CD4-positive, alpha-beta T cell treated with Interleukin-12 subunit alpha and Interleukin-12 subunit beta, for 1 hour (primary cell): ENCODE measurements around the gene URB1.
"Not testable (repeated sequence)": the region's sequence is repeated elsewhere in the genome, so short reads cannot be mapped to it uniquely, and the experiment has no call there.

Source experiments
- DNase-seq: peaks from one replicate; pipeline ENCODE4 v3.0.0-alpha.2; 2020

URB1 gene

GRCh38 chr21:32370998-32371766 lies 21.6 kb downstream of the URB1 start:
- DNase-seq, result no peak

DNA sequence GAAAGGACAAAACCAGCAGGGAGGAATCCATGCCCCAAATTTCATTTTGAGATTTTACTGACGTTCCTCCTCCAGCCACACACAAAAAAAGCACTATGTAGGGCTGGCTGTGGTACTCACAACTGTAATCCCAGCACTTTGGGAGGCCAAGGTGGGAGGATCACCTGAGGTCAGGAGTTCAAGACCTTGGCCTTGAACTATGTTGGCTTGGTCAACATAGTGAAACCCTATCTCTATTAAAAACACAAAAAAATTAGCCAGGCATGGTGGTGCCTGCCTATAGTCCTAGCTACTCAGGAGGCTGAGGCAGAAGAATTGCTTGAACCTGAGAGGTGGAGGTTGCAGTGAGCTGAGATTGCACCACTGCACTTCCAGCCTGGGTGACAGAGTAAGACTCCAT lies 23.9 kb downstream of the URB1 start:
- DNase-seq, result not testable (repeated sequence)

- DNase-seq, result no peak
Measured at GRCh38 chr21:32368386-32368785, 24.4 kb downstream of the URB1 start.

- no peak for DNase-seq
Measured at GRCh38 chr21:32367158-32367557, 25.7 kb downstream of the URB1 start.

GRCh38 chr21:32366191-32366590 lies 26.6 kb downstream of the URB1 start:
- DNase-seq, result no peak

DNA sequence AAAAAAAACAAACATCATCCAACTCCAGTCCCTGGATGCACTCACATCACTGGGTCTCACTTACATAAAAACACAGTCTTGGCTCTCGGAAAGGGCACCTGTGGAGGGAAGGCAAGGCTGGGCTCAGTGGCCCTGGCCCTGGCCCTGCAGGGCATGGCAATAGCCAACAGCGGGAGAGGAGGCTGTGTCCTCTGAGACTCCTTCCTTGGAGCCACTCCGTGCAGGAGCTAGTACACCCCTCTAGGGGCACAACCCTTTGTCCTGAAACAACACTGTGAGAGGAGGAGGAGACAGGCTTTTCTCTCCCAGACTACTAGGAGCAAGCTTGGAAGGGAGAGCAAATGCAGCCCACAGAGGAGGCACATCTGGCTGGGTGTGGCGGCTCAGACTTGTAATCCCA lies 28.0 kb downstream of the URB1 start:
- DNase-seq, result no peak

DNA sequence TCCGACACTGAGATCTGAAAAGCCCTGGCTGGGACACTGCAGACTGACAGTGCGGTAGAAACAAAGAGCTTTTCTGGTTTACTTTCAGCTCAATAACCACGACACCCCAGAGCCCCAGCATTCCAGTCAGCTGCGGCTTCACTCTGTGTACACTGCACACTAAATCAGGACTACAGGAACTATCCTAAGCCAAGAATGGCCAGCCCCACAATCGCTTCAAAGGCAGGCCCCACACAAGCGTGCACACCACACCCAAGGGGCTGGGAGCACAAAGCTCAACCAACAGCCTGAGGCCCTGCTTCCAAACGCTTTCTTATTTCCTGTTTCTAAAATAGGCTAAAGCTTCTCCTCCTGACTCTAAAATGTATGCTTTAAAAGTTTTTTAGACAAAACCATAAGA lies 28.4 kb downstream of the URB1 start:
- DNase-seq, result no peak

GRCh38 chr21:32360401-32360975 lies 32.3 kb downstream of the URB1 start:
- DNase-seq, result no peak

DNA sequence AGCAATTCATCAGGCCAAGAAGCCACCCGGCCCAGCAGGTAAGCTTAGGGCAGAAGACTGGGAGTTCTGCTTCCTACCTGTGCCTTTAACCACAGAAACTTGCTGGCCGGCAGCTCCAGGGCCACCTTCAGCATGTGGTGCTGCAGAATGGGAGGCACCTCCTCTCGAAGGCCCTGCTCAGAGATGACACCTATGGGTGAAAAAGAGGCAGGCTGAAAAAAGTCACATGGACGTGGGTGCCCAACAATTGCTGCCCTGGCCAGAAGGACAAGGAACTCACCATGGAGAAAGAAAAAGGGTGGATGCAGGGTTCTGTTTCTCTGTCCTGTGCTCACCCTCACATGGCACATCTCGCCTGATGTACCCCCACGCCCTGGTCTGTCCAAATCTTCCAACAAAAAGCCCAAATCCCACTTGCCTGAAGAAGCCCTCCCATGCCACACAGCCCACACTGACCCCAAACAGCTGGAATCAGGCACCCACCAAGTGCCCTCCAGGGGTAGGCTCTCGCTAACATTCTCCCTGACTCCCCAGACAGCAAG lies 33.0 kb downstream of the URB1 start:
- no peak for DNase-seq

- no peak for DNase-seq
Measured at GRCh38 chr21:32356874-32357395, 35.9 kb downstream of the URB1 start.

DNA sequence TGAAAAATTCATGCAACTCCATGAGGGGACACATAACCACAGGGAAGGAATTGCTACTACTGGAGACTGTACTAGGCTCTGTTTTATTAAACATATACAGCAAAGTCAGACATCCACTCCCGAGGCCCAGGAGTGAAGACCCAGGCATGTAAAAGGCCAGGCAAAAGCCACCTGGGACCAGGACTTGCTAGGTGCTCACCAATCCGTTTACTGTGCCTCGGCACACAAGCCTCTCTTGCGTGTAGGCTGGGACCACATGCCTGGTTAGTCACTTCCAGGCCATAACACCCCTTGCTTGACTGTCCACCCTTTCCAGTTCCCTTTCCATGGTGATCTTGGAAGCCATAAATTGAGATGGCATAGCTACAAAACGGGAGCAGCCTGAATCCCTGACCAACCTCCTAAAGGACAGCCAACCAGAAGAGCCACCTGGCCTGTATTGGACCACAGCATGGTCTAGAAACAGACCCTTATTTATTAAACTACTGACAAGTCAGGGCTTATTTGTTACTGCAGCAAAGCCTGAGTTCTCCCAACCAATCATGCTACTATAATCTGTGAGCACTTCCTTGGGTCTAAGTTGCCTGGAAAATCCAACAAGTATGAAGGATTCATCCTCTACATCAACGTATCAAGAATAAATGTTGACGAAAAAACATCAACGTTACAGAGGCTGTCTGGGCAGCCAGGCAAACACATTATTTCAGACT lies 39.7 kb downstream of the URB1 start:
- DNase-seq, result no peak

DNA sequence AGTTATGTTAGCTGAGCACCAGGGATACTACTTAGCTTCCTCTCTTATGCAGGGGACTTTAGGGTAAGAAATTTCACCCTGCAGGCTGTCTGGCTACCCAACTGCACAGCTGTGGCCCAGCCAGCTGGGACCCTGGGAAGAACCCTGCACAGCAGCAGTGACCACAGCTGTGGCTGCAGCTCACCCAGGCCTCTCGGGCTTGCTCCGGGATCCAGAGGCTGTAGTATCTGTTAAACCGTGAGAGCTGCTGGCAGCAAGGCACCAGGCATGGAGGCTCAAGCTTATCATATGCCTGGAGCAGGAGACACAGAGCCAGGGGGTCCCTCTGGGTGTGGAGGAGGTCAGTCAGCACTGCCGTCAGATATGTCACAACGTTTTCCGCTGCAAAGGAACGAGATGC lies 40.3 kb downstream of the URB1 start:
- DNase-seq, result no peak

DNA sequence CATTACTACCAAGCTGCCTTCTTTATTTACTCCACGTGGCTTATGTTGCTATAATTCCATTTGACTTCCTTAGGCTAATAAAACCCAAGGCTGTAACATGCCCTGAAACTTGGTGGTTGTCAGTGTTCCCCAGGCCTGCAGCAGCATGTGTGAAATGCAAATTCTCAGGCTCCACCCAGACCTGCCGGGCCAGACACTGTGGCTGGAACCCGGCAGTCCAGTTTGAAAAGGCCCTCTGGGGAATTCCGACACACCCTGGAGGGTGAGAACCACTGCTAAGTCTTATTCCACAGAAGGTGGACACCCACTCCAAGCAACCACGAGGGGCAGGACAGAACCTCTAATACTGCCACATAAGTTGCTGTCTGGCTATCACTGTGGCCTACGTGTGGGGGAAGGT lies 41.4 kb downstream of the URB1 start:
- DNase-seq, result no peak

DNA sequence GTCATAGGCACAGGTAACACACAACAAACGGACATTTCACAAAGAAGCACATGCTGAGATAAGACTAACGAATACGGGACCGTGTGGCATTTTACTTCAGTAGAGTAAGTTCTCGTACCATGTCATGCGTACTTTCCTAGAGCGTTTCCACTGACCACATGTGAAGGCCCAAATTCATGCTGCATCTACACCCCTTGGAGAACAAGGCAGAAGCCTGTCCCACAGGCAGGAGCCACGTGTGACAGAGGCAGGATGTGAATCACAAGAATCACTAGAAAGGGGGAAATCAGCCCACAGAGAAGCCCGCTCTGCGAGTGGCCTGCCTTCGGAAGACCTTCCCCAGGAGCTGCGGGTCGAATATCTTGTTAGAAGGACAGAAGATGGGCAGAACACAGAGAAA lies 41.8 kb downstream of the URB1 start:
- no peak for DNase-seq

DNA sequence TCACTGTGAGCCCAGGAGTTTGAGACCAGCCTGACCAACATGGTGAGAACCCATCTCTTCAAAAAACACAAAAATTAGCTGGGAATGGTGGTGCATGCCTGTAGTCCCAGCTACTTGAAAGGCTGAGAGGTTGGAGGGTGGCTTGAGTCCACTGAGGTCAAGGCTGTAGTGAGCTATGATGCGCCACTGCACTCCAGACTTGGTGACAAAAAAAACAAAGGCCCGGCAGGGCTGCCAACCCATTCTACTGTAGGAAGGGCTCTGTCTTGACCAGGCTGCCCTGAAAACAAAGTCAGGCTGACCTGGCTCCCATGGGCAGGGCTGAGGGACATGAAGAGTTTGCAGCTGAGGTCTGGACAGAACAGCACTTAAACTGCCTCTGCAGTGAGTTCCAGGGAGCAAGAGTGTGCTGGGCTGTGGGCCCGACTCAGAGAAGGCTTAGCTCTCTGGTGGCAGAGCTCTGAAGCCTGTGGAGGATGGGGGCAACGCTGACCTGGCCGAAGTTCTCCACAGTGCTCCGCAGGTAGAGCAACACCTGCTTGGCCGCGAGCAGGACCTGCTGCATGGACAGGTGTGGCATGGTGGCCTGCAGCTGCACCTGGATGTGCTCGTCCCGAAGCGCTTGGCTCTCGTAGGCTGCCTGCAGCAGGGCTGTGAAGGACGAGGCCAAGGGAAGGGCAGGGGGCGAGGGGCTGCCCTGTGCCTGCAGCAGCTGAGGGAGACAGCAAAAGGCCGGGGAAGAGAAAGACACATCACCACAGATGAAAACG lies 42.4 kb downstream of the URB1 start:
- no peak for DNase-seq

DNA sequence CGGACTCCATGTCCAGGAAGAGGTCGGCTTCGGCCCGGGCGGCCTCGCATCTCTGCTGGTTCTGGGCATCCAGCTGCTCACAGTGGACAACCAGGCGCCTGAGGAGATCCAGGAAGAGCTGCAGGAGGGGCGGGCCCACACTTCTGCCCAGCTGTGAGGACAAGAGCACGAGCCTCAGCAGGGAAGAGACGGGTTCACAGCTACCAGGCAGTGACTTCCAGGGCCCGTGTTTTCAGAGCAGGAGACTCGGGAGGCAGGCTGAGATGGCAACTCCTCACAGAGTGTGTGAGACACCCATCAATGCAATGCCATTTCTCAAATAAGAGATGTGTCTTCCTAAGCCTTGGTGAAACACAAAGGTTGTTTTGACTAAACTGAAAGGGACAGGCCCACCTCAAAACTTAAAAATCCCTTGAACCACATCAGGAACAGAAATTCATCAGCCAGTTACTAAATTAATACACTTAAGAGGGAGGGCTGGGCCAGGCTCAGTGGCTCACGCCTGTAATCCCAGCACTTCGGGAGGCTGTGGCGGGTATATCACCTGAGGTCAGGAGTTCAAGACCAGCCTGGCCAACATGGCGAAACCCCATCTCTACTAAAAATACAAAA lies 43.4 kb downstream of the URB1 start:
- DNase-seq, result no peak

- DNase-seq, result no peak
Measured at GRCh38 chr21:32348604-32349332, 44.0 kb downstream of the URB1 start.

DNA sequence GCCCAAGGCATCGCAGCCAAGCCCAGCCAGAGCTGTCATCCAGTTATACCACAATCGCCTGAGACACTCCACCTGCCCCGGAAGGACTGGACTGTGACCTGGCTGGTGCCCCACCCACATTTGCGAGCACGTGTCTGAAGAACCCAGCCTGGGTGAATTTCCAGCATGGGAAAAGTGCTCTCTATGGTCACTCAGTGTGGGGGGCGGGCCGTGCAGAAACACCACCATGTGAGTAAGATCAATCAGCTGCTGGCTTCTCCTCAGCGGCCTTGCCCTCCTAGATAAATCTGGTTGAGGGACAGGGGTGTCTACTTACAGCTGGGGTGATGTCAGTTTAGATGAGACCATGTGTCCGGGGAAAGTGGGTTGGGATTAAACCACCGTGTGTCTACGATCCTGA lies 44.8 kb downstream of the URB1 start:
- no peak for DNase-seq

- no peak for DNase-seq
Measured at GRCh38 chr21:32347351-32347750, 45.5 kb downstream of the URB1 start.

DNA sequence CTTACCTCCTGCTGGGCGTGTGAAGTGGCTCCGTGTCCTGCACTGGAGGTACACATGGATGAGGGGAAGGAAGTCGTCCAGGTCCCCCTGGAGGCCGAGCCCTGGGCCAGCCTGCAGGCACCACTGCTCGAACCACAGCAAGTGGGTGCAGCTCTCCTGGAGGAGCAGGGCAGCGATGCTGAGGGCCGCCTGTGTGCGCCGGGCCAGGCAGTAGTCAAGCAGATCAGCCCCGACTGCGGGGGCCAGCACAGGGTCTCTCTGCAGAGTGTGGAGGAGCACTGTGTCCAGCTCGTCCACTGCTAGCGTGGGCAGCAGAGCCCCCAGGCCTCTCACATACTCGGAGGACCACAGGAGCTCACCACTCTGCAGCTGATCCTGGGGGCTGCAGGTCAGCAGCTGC lies 45.9 kb downstream of the URB1 start:
- DNase-seq, result no peak
